RCC 7860 (cell line): ENCODE results near the gene TUBG2.
"Not testable (repeated sequence)": the region's sequence is repeated elsewhere in the genome, so short reads cannot be mapped to it uniquely, and the experiment has no call there.

Source experiments
- DNase-seq: peaks from one replicate; pipeline ENCODE4 v3.0.0-alpha.2; 2015; ENCODE audit warnings: low spot score
- FAIRE-seq: peaks from 2 replicates; lab custom pipeline; 2012; peaks lifted over from hg19 to GRCh38; lab: Jason Lieb, UNC

The TUBG2 gene

DNA sequence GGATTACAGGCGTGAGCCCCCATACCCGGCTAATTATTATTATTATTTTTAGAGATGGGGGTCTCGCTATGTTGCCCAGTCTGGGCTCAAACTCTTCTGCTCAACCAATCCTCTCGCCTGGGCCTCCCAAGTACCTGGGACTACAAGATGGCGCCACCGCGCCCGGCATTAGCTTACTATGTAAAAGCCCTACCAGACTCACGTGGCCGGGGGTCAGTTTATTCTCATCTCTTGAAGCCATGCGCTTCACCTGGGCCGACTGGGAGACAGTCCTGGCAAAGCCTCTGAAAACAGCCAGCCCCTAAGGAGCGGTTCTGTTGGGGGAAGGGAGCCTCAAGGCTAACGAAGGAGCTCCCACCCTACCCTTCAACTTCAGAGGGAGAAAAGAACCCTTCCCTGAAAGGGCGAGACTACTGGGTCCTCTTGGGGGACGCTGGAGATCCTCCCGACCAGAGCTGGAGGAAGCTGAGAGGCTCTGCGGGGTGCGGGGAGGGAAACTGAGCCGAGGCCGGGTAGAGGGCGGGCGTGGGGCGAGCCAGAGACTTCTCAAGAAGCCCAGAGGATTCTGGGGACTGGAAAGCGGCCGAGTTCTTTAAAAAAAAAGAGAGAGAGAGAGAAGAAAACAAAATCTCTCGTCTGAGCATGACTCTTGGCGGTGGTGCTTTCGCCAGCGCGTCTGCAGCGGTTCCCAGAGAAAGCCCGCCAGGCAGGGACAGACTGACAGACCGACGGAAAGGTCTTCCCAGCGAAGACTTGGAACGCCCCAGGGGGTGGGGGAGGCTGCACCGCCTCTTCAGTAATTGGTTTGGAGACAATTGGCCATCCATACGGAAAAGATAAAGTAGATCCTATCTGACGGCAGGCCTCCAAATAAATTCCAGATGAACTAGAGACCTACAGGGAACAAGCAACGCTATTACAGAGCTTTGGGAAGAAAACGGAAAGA, 5.6 kb upstream of the TUBG2 start:
- DNase-seq: no peak
- no peak for FAIRE-seq

GRCh38 chr17:42655528-42655927, 3.6 kb upstream of the TUBG2 start:
- FAIRE-seq: no peak

DNA sequence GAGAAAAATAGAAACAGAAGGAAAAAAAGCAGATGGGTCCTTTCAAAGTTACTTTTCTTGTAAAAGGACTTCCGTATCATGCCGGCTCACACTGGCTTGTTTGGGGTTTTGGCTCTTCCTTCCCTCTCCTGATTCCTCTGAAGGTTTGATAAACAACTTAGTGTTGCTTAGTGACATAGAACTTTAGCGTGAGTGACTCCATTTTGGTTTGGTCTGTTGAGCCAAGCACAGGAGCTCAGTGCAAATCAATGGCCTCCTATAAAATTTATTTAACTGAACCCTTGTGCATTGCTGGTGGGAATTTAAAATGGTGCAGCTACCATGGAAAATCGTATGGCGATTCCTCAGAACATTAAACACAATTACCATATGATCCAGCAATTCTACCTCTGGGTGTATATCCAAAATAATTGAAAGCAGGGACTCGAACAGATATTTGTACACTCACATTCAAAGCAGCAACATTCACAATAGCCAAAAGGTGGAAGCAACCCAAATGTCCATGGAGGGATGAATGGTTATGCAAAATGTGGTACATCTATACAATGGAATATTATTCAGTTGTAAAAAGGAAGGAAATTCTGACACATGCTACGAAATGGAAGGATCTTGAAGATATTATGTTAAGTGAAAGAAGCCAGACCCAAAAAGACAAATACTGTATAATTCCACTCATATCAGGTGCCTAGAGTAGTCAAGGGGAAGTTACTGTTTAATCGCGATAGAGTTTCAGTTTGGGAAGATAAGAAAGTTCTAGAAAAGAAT, 1.1 kb upstream of the TUBG2 start:
- FAIRE-seq (no peak), DNase-seq (no peak)

More at GRCh38 chr17:42655528-42655927, 3.6 kb upstream of the TUBG2 start:
- DNase-seq: peak; percentile 17

DNA sequence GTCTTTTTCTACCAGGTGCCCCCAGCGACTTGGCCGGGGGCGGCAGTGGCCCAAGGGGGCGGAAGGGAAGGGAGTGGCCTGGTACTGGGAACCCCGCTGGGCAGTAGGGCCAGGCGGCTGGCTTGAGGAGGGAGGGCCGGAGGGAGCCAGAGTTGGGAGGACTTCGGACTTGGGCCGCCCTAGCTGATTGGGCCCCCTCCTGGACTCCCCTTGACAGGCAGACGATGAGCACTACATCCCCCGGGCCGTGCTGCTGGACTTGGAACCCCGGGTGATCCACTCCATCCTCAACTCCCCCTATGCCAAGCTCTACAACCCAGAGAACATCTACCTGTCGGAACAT, 819 bp downstream of the TUBG2 start:
- not testable (repeated sequence) for FAIRE-seq, DNase-seq

DNA sequence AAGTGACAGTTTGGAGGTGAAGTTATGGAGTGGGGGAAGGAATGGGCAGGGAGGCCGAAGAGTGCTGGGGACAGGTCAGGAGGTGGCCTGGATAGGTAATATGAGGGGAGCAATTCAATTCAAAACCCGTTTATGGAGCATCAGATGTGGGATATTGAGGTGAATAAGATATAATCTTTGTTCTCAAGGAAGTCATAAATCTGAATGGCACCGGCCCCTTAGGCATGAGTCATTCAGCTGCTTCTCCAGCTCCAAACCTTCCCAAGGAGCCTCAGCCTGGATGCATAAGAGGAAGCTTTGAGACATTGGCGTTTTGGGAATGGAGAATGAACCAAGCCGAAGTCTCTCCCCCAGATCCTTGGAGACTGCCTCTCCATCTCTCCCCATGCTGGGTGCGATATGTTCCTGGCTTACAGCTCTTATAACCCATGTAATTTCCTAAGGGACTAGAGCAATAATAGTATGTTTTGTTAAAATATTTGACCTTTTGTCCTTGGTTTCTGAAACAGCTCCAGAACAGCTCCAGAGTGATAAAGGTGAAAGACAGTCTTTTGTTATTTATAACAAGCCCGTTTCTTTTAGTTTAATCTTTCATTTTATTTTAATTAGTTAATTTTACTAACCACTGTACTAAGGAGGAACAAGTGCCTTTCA, 1.7 kb downstream of the TUBG2 start:
- peak; percentile 66 for FAIRE-seq
- peak; percentile 50 for DNase-seq

- DNase-seq (no peak), FAIRE-seq (no peak)
Observed at GRCh38 chr17:42665581-42666001, 6.5 kb downstream of the TUBG2 start.

DNA sequence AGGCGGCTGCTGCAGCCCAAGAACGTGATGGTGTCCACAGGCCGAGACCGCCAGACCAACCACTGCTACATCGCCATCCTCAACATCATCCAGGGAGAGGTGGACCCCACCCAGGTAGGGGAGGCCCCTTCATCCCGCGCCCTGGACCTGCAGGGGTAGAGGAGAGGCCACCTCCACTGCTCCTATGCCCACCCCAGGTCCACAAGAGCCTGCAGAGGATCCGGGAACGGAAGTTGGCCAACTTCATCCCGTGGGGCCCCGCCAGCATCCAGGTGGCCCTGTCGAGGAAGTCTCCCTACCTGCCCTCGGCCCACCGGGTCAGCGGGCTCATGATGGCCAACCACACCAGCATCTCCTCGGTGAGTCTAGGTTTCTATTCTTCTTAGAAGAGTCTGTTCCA, 7.0 kb downstream of the TUBG2 start:
- not testable (repeated sequence) for DNase-seq, FAIRE-seq

DNA sequence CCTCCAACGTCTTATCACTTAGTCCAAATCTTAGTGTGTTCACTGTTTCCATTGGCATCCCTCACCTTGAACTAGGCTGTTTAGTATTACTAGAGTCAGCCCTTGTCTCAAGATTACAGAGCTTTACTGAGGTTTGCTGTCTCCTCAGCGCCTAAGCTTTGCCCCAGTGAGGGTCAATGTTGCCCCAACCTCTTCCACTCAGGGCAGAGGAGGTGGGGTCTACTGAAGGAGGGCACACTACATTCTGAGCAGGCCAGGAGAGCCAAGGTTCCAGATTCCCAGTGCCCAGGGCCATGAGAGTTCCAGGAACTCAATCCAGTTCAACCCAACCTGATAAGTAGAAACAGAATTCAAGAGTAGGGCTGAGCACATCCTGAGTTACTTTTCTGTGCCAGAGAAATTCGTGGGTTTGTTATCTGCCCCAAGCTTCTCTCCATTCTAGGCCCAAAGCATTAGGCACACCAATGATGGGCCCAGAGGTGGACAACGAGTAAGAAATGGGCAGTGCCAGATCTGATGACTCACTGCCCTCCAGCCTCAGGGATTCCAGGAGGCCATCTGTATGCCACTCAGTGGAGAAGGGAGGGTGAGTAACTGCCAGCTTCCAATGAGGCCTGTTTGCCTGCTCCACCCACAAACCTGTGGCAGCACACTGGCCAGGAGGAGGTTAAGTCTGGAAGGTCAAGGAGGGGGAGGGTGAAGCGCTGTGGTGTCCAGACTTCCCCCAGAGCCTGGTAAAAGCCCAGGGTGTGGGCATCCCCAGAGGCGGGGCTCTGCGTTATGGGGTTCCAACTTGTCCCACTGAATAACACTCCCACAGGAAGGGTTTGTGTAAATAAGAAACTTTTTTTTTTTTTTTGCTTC, 8.2 kb downstream of the TUBG2 start:
- DNase-seq (peak; percentile 93), FAIRE-seq (peak; percentile 95)

DNA sequence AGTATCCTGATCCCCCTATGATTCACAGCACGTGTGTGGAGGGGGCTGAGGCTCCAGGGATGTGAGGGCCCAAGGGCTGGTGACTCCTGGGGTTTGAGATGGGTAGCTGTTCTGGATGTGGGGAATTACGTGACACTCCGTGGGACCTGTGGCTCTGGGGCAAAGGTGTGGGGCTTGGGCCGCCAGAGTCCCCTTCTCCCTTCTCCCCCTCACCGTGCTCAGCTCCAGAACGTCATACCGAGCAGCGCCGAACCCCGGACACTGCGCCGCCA, 10.6 kb downstream of the TUBG2 start:
- DNase-seq: no peak
- FAIRE-seq: no peak

DNA sequence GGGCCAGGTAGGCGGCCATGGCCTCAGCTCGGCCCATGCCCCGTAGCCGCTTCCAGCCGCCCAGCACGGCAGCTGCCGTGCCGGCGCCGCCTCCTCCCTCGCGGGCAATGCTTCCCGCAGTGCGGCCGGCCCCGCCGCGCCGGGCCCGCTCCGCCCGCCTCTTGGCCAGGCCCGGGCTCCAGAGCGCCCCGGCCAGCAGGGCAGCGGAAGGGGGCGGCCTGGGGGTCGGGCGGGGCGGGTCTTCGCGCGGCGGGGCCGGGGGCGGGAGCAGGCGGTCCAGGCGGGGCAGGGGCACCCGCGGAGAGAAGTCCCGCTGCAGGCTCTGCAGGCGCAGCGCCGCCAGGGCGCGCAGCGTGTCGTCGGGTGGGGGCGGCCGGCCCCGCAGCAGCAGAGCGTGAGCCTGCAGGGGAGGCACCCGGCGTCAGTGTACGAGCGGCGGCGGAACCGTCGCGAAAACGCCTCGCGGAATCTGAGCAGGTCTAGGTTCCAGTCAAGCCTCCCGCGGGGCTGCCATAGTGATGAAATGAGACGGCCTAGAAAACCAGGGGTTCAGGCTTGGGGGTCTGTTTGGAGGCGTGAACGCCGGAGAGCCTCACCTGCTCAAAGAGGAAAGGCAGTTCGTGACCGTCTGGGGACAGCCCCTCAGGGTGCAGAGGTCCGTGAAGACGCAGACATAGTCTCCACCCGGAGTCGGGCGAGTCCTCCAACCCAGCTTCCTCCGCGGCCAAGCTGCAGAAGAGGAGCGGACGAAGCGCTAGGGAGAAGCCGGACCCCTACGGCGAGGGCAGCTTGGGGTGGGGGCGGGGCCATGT, 11.1 kb downstream of the TUBG2 start:
- no peak for DNase-seq
- no peak for FAIRE-seq

DNA sequence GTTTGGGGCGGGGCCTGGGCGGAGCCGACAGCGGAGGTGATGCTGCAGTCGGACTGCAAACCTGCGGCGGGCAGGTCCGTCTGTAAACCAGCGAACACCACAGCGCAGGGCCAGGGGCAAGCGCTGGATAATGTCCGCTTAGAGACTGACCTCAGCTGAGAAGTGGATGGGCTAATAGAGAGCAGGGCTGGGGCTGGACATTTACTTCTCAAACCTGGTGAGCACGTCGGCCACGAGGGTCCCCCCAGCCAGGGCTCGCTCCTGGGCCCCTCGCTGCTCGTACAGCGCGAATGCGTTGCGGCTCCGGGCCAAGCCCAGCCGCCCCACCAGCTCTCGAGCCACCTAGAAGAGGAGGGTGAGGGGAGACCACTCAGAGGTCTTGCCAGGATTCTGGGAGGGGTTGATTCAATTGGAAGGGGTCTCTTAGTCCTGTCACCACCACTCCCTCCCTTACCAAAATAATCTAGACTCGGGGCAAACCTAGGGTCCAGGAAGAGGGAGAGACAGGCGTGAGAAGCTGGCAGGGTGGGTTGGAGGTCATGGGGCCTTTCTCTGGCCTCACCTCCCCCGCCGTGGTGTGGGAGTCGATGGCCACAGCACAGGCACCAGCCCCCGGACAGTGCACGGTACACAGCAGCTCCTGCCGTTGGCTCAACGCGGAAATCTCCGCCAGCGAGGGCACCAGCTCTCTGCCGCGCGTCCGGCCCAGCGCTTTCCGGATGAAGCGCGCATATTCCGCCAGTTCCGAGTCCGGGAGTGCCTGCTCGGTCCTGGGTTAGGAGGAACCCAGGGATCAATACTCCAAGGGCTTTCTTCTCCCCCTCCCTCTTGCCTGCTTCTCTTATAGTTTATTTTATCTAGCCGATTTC, 11.9 kb downstream of the TUBG2 start:
- no peak for FAIRE-seq
- DNase-seq: no peak

GRCh38 chr17:42672038-42672437, 13.0 kb downstream of the TUBG2 start:
- DNase-seq (no peak), FAIRE-seq (no peak)

GRCh38 chr17:42673266-42673884, 14.3 kb downstream of the TUBG2 start:
- DNase-seq: no peak
- no peak for FAIRE-seq

DNA sequence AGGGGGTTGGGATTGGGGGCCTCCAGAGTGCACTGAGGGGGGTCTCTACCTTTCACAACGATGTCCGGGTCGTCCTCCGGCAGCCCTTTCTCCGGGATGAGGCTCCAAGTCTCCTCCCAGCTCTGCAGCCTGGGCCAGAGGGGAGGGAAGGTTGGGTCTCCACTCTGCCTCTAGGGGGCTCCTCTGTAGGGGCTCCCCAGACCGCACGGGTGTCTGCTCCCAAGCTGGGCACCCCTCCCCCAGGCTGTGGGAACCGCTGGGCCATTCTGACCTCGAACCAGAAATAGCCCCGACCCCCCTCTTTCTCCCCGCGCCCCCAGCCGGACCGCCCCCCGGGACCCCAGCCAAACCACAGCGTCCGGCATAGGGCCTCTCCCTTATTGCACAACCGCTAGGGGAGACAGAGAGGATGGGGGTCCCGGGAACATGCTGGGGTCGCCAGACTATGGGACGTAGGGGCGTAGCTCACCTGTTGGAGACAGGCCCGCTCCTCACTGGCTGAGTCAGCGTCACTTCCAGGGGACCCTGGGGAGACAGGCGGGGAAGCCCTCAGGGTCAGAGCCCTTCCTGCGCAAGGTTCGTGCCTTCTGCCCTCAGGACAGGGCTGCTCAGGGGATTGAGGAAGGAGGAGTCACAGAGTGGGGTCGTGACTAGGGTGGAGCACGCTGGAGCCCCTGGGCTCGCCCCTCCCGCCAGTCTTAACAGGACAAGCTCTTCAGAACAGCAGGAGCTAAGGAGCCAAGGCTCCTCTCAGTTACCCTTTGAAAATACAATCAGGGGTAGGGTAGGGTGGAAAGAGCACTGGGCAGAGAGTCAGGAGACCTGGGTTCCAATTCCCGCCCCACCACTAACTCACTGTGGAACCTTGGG, 15.0 kb downstream of the TUBG2 start:
- FAIRE-seq (no peak), DNase-seq (no peak)

GRCh38 chr17:42674755-42675347, 15.8 kb downstream of the TUBG2 start:
- no peak for FAIRE-seq
- no peak for DNase-seq

- no peak for DNase-seq
- no peak for FAIRE-seq
Observed at GRCh38 chr17:42675348-42675964, 16.4 kb downstream of the TUBG2 start.

GRCh38 chr17:42675965-42676423, 16.9 kb downstream of the TUBG2 start:
- FAIRE-seq (no peak), DNase-seq (peak; percentile 8)
